ENCODE data around the gene MROH8. TPM values are rescaled to one million over a fixed set of nuclear protein-coding genes. Genes with fewer than 3 reads are reported as not detected.

MROH8 gene
- total and polyA plus RNA-seq, 2 experiments from 2014 or later, result 0.63 to 0.68 TPM

- TF ChIP-seq, protein P1, sequence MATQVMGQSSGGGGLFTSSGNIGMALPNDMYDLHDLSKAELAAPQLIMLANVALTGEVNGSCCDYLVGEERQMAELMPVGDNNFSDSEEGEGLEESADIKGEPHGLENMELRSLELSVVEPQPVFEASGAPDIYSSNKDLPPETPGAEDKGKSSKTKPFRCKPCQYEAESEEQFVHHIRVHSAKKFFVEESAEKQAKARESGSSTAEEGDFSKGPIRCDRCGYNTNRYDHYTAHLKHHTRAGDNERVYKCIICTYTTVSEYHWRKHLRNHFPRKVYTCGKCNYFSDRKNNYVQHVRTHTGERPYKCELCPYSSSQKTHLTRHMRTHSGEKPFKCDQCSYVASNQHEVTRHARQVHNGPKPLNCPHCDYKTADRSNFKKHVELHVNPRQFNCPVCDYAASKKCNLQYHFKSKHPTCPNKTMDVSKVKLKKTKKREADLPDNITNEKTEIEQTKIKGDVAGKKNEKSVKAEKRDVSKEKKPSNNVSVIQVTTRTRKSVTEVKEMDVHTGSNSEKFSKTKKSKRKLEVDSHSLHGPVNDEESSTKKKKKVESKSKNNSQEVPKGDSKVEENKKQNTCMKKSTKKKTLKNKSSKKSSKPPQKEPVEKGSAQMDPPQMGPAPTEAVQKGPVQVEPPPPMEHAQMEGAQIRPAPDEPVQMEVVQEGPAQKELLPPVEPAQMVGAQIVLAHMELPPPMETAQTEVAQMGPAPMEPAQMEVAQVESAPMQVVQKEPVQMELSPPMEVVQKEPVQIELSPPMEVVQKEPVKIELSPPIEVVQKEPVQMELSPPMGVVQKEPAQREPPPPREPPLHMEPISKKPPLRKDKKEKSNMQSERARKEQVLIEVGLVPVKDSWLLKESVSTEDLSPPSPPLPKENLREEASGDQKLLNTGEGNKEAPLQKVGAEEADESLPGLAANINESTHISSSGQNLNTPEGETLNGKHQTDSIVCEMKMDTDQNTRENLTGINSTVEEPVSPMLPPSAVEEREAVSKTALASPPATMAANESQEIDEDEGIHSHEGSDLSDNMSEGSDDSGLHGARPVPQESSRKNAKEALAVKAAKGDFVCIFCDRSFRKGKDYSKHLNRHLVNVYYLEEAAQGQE (IDR thresholded peaks at IDR 0.05; ENCODE audit: unreplicated experiment), result no peak
- TF ChIP-seq ZNF462 (CRISPR knock-in tag; IDR thresholded peaks at IDR 0.05), result no peak
These were observed 19.7 kb upstream of the MROH8 start (continued) for GRCh38 chr20:37198932-37199660.
